ENCODE measurements around the gene POC1B.
A peak's percentile ranks its signal among the peaks of the same experiment; 100 is the strongest.

Gene POC1B

GRCh38 chr12:89525824-89526770, at the start of gene POC1B:
POC1B (minus strand) TSS chr12:89526047; CDS start chr12:89525895, 152 bp downstream.
- peak; percentile 77 to 93 for DNase-seq

GRCh38 chr12:89575374-89575773, 49.5 kb upstream of the POC1B start:
- no peak for DNase-seq

DNA sequence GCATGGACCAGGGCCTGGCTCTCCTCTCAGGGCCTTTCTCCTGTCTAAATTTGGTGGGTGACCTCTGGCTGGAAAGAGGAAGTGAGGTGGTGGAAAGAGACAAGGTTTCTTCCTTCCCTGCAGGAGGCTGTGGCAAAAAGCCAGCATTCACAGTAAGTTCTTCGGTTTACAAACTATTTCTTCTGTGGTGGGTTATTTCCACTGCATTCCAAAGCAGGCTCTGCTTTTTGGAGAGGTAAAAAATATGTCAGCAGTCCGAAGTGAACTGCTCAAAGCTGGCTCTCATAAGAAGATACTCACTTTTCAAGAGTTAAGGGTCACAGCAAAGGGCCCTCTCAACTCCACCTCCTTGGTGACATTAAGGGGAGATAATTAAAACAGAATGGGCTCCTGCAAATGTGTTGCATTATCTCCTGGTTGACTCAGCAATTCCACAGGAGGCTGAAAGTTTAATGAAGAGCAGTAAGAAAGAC, 48.9 kb upstream of the POC1B start:
- no peak for DNase-seq

DNA sequence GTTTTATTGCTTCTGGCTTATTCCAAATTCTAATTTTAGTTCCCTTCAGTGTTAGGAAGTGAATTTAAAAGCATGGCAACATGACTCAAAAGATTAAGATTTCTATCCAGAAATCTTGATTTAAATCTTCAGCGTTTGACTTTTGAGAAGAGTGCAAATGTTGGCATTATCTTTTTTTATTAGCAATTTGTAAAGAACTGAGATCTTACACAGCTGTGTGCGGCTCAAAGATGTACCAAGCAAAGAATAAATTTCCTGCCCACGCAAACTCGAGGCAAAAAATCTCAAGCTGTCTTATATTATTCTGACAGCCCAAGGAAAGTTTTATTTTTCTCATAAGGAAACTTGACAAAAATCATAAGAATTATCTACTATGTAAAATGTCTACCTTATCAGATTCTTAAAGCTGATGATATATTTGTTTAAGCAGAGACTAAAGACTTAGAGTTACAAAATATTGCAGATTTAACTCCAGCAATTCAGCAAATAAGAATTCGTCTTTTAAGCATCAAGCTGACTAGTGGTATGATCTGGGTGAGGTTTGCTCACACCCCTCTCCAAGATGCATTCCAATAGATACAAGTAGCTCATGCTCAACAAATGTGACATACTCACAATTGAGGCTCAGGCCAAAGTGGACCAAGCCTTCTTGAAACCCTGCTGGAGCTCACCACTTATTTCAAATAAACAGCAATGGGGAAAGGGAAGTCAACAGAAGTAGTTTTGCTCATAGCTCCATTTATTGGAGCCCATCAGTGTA, 47.4 kb upstream of the POC1B start:
- DNase-seq: no peak

DNA sequence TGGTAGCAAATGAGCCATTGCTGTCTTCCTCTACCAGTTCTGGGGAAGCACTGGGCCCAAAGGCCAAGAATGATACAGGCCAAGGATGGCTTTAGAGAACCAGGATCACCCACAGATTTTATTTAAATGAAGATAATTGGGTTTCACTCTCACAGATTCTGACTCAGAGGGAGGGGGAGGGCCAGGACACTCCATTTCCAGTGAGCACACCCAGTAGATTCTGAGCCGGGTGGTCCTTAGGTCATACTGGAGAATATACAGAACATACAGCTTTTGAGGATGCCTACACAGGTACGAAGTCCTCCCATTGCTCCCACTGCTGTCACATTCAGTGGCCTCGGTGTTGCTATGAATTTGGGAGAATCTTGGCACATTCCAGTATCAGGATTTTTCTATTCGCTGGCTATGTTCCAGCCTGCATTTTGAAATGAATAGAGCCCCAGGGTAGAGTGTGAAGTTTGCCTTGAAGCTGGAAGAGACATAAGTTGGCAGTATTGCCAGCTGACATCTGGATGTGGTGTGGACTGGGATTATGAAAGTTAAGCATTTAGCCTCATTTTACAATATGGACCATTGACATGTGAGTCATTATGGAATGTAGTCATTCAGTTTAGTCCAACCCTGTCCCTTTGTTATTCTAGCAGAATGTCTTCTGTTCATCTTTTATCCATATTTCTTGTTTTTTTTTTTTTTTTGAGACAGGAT, 45.8 kb upstream of the POC1B start:
- DNase-seq: no peak

GRCh38 chr12:89568484-89568883, 42.6 kb upstream of the POC1B start:
- DNase-seq: no peak

- no peak for DNase-seq
These were observed 41.9 kb upstream of the POC1B start for GRCh38 chr12:89567691-89568239.

DNA sequence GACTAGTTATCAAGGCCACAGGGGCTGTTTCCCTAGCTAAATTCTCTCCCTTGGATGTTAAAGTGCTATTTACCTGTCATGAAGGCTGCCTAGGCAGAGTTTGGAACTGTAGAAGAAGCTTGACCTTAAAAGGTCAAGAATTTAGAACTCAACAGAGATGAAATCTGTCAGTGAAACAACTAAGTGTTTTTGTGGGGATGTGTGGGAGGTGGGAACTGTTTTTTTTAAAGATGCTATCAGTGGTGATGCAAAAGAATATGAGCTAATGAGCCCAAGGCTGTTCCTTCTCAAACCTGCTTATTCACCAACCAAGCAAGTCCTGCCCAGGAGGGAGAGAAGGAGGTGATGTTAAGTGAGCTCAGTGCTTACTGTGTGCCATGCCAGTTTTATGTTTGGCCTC, 40.8 kb upstream of the POC1B start:
- no peak for DNase-seq

DNA sequence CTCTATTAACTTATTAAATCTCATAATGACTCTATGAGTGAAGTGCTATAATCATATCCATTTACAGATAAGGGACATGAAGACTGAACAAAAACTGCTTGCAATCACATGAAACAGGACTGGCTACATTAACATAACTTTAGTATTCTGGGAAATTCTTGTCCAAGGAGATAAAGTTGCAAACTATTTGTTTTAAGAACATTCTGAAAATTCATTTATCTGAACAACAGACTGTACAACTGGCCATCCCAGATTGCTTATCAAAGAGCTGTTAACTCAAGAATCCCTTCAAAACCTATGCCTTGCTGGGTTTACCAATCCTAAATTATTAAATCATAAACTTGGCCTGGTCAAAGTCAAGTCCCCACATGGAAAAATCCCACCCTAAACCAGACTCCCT, 39.2 kb upstream of the POC1B start:
- DNase-seq: no peak

- no peak for DNase-seq
These were observed 33.9 kb upstream of the POC1B start for GRCh38 chr12:89559753-89560152.

DNA sequence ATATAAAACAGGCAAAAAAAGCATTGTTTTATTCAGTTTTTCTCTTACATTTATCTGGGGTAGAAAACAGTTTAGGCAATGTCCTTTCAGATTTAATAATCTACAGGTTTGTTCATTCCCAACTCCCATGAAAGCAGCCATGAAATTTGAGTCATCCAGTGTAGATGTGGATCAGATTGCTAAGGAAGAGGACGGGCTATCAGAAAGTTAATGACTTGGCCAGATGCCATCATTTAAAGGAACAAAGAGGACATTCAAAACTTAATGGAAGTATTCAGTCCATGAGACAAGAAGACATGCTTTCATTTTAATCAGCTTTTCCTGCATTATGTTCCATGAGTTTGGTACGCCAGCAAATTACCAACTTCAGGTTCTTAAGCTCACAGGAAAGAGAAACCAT, 31.1 kb upstream of the POC1B start:
- no peak for DNase-seq

- DNase-seq: no peak
These were observed 26.5 kb upstream of the POC1B start for GRCh38 chr12:89552376-89552775.

DNA sequence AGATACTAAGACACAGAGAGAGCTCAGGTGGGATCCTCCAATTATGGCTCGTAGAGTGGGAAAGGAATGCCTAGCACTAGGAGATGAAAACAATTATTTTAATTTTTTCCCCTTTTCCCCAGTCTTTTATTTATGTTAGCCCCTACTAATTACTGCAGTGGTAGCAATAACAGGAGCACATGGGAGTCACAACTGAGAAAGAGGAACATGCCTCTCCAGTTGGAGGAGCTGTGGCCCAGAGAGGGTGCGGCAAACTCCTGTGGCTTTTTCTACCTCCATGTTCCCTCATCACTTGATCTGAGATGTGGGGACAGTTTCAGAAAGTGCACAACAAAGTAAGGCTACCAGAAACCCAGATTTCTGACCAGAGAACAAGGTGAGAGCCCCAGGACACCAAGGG, 25.9 kb upstream of the POC1B start:
- no peak for DNase-seq

- no peak for DNase-seq
These were observed 21.3 kb upstream of the POC1B start for GRCh38 chr12:89547101-89547500.

GRCh38 chr12:89546151-89546550, 20.3 kb upstream of the POC1B start:
- DNase-seq: no peak

GRCh38 chr12:89544681-89545184, 18.9 kb upstream of the POC1B start:
- DNase-seq: peak; percentile 4 to 42

DNA sequence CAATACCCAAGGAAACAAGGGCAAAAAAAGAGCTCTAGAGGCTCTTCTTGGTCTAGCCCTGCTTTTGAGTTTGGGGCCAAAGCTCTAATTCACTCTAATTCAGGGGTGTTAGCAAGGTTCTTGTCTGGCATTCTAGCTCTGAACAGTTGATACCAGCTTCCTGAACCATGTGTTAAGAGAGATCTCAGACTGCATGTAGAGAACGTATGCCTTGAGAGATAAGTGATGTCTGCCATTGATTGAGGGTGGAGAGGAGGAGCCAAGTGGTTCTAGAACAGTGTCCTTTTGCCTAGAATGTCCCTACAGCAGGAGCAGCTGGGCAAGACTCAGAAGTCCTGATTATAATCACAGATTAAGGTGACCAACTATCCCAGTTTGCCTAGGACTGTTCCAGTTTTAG, 18.2 kb upstream of the POC1B start:
- no peak for DNase-seq

DNA sequence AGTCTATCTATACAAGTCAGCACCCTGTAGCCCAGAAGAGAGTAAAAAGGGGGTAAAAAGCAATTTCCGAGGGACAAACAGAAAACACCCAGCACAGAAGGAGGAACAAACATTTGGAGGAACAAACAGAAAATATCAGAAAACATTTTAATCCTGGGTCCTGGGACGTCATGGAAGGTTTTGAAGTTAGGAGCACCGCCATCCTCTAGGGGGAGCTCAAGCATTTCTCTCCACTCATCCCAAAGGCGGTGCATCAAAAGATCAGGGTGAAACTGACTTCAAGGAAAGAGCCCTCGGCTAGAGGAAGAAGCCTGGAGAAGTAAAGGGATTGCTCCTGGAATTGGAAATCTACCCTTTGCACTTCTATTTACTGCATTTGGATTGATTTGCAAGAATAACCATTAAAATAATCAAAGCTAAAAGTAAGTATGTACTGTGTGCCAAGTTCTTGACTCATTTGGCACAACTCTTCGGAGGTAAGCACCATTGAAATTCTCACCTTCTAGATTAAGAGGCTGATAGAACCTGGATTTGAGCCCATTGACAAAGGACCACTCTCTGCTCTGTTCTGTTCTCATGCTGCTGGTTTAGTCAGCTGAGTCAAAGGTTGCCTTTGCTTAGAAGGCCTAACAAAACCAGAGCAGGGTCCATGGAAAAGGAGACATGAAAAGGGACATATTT, 17.2 kb upstream of the POC1B start:
- DNase-seq: peak; percentile 72 to 77

DNA sequence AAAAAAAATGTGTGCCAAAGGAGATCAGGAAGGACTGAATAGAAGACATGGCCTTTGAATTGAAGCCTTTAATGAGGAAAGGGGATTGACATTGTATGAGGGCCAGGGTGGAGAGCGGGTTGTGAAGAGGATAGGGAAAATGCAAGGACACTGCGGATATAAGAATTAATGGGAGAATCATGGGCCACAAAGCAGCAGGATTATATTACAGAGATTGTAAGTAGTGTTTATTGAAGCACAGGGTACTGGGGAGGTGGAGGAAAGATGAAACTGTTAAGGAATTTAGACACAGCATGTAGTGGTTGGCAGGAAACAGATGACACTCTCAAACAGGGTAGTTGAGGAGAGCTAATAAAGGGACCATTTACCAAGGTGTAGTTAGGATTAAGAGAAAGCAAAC, 16.4 kb upstream of the POC1B start:
- DNase-seq: no peak

DNA sequence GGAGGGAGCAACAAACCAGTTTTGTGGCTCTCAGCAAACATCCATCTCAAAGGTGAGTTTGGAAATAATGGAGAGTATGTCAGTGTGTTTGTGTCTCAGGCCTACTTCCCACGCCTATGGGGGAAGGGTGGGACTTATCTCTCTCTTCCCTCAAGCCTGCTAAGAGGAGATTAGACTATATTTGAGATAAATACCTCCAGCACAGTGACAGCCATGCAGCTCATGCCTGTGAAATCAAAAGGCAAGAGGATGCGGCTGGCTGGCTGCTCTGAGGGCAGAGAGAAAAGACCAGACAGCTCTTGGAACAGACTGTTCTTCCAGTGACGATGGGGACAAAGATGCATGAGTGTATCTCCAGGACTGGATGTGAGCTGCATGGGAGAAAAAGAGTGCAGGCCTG, 14.7 kb upstream of the POC1B start:
- no peak for DNase-seq

DNA sequence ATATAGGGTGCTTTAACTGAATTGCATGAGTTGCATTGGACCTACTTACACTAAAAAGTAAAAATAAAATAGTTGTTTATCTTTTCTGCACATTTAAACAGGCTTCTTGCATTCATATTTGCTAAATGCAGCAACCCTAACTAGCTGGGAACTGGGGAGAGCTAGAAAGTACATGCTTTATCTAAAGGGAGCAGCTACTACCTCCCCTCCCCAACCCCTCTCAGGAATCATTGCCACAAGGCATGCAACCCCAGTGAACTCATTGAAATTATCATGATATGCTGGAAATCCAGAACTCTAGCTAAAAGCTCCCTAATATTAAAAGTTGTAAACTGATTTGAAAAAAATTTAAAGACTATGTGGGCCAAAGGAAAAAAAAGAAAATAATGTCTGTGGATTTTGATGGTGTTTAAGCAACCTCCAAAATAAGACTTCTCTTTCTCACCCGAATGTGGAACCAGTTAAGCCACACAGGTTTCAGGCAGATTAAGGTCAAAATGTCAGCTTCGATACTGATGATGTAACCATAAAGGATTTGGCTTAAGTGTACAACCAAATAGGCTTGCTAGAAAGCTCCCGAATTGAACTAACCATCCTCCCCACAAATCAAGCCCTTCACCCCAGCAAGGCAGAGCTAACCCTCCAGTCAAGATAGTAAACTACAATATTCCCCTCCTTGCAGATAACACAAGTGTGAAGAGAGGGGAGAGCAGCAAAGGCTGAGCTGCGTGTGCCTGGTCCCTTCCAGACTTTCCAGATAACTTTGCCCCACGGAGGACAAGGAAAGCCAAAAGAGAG, 13.8 kb upstream of the POC1B start:
- no peak for DNase-seq
